ENCODE data around the gene TMEM260.

DNA sequence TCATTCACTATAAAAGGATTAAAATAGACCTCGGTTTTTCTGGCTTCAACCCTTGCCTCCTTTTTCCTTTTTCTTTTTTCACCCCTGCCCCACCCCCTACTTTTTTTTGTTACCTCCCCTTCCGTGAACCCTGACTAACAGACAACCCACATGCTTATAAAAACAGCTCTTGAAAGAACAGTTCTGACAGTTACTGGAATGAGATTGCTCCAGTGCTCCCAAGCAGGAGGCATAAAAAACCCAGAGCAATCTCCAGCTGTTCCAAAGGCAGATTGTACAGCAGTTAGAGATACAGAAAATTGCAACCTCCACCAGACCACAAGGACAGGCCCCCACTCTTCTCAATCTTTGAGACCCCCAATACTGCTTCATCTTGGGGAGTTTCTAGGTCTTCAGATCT lies 29.9 kb upstream of the TMEM260 start:
- TF ChIP-seq IKZF1 (conservative IDR thresholded peaks at IDR 0.05) = no peak
- TF ChIP-seq CBFB (IDR thresholded peaks at IDR 0.05; ENCODE audit: low read depth) = no peak
- no peak for TF ChIP-seq ZNF24 (IDR thresholded peaks at IDR 0.05)
- no peak for TF ChIP-seq RFX5 (IDR thresholded peaks at IDR 0.05; ENCODE audit: low read depth, low read length)
- TF ChIP-seq, protein P1, sequence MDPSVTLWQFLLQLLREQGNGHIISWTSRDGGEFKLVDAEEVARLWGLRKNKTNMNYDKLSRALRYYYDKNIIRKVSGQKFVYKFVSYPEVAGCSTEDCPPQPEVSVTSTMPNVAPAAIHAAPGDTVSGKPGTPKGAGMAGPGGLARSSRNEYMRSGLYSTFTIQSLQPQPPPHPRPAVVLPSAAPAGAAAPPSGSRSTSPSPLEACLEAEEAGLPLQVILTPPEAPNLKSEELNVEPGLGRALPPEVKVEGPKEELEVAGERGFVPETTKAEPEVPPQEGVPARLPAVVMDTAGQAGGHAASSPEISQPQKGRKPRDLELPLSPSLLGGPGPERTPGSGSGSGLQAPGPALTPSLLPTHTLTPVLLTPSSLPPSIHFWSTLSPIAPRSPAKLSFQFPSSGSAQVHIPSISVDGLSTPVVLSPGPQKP (IDR thresholded peaks at IDR 0.05; ENCODE audit: low read depth, low read length) = no peak
- no peak for TF ChIP-seq TAF1 (IDR thresholded peaks at IDR 0.05; ENCODE audit: borderline replicate concordance, low read depth, low read length)
- TF ChIP-seq TARDBP (IDR thresholded peaks at IDR 0.05; ENCODE audit: borderline replicate concordance) = no peak
- TF ChIP-seq, protein P2, sequence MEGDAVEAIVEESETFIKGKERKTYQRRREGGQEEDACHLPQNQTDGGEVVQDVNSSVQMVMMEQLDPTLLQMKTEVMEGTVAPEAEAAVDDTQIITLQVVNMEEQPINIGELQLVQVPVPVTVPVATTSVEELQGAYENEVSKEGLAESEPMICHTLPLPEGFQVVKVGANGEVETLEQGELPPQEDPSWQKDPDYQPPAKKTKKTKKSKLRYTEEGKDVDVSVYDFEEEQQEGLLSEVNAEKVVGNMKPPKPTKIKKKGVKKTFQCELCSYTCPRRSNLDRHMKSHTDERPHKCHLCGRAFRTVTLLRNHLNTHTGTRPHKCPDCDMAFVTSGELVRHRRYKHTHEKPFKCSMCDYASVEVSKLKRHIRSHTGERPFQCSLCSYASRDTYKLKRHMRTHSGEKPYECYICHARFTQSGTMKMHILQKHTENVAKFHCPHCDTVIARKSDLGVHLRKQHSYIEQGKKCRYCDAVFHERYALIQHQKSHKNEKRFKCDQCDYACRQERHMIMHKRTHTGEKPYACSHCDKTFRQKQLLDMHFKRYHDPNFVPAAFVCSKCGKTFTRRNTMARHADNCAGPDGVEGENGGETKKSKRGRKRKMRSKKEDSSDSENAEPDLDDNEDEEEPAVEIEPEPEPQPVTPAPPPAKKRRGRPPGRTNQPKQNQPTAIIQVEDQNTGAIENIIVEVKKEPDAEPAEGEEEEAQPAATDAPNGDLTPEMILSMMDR (IDR thresholded peaks at IDR 0.05 in 2 of 3, conservative IDR thresholded peaks at IDR 0.05 in 1 of 3; ENCODE audit: control insufficient read depth in 2 of 3, extremely low read depth in 1 of 3, insufficient read depth in 1 of 3, low read depth in 3 of 3, low read length in 3 of 3) = no peak
- TF ChIP-seq NR2C2 (IDR thresholded peaks at IDR 0.05; ENCODE audit: borderline replicate concordance, control insufficient read depth, insufficient read length, low read depth) = no peak
- no peak for TF ChIP-seq SPI1 (IDR thresholded peaks at IDR 0.05; ENCODE audit: borderline replicate concordance, insufficient read depth, low read depth, low read length)

Measured in GM12878 (cell line).